ENCODE data around the gene DDA1. TPM values are rescaled to one million over a fixed set of nuclear protein-coding genes. Genes with fewer than 3 reads are reported as not detected.

DDA1 gene
- total and polyA plus RNA-seq, 2 of the 13 experiments (the other 11 are each of a cell fraction or from before 2014, with no cell fraction given), result 24.5 to 26.0 TPM

- TF ChIP-seq RCOR2 (CRISPR knock-in tag; IDR thresholded peaks at IDR 0.05), result no peak
- no peak for TF ChIP-seq THYN1 (CRISPR knock-in tag; IDR thresholded peaks at IDR 0.05; ENCODE audit: borderline replicate concordance, low read depth)
- TF ChIP-seq MIXL1 (CRISPR knock-in tag; IDR thresholded peaks at IDR 0.05), result no peak
- TF ChIP-seq ZNF704 (CRISPR knock-in tag; IDR thresholded peaks at IDR 0.05; ENCODE audit: borderline replicate concordance), result no peak
- TF ChIP-seq ISL2 (CRISPR knock-in tag; IDR thresholded peaks at IDR 0.05), result no peak
- TF ChIP-seq, protein P1, sequence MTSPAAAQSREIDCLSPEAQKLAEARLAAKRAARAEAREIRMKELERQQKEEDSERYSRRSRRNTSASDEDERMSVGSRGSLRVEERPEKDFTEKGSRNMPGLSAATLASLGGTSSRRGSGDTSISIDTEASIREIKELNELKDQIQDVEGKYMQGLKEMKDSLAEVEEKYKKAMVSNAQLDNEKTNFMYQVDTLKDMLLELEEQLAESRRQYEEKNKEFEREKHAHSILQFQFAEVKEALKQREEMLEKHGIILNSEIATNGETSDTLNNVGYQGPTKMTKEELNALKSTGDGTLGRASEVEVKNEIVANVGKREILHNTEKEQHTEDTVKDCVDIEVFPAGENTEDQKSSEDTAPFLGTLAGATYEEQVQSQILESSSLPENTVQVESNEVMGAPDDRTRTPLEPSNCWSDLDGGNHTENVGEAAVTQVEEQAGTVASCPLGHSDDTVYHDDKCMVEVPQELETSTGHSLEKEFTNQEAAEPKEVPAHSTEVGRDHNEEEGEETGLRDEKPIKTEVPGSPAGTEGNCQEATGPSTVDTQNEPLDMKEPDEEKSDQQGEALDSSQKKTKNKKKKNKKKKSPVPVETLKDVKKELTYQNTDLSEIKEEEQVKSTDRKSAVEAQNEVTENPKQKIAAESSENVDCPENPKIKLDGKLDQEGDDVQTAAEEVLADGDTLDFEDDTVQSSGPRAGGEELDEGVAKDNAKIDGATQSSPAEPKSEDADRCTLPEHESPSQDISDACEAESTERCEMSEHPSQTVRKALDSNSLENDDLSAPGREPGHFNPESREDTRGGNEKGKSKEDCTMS (CRISPR knock-in tag; conservative IDR thresholded peaks at IDR 0.05), result no peak
- no peak for TF ChIP-seq TOE1 (CRISPR knock-in tag; IDR thresholded peaks at IDR 0.05)
- no peak for TF ChIP-seq ZNF432 (CRISPR knock-in tag; IDR thresholded peaks at IDR 0.05; ENCODE audit: borderline replicate concordance)
- TF ChIP-seq ZNF44 (CRISPR knock-in tag; IDR thresholded peaks at IDR 0.05), result 0 out of 2 replicates have a peak, but pooled peaks have one; percentile 36
- no peak for TF ChIP-seq ZNF205 (CRISPR knock-in tag; IDR thresholded peaks at IDR 0.05)
- TF ChIP-seq ZNF678 (CRISPR knock-in tag; IDR thresholded peaks at IDR 0.05), result no peak
- TF ChIP-seq SRSF9 (IDR thresholded peaks at IDR 0.05; ENCODE audit: borderline replicate concordance, insufficient read depth, low read depth, low read length, poor library complexity, severe bottlenecking), result no peak
- no peak for TF ChIP-seq KLF13 (CRISPR knock-in tag; IDR thresholded peaks at IDR 0.05)
- peak; percentile 89; the same call in 1 of the 2 replicates for TF ChIP-seq RFXAP (CRISPR knock-in tag; IDR thresholded peaks at IDR 0.05; ENCODE audit: borderline replicate concordance)
- TF ChIP-seq, protein P2, sequence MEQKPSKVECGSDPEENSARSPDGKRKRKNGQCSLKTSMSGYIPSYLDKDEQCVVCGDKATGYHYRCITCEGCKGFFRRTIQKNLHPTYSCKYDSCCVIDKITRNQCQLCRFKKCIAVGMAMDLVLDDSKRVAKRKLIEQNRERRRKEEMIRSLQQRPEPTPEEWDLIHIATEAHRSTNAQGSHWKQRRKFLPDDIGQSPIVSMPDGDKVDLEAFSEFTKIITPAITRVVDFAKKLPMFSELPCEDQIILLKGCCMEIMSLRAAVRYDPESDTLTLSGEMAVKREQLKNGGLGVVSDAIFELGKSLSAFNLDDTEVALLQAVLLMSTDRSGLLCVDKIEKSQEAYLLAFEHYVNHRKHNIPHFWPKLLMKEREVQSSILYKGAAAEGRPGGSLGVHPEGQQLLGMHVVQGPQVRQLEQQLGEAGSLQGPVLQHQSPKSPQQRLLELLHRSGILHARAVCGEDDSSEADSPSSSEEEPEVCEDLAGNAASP (CRISPR knock-in tag; IDR thresholded peaks at IDR 0.05; ENCODE audit: borderline replicate concordance), result no peak
- no peak for TF ChIP-seq POLR2AphosphoS2 (IDR thresholded peaks at IDR 0.05; ENCODE audit: low read depth, low read length)
- TF ChIP-seq FOXP4 (CRISPR knock-in tag; IDR thresholded peaks at IDR 0.05), result 0 out of 2 replicates have a peak, but pooled peaks have one; percentile 10
- TF ChIP-seq ZMYM3 (CRISPR knock-in tag; IDR thresholded peaks at IDR 0.05), result peak; percentile 55
- TF ChIP-seq ZBTB7A (CRISPR knock-in tag; IDR thresholded peaks at IDR 0.05), result peak; percentile 80; the same call in 1 of the 2 replicates
- no peak for TF ChIP-seq HOXD1 (CRISPR knock-in tag; IDR thresholded peaks at IDR 0.05)
- TF ChIP-seq ZNF670 (CRISPR knock-in tag; IDR thresholded peaks at IDR 0.05; ENCODE audit: borderline replicate concordance), result no peak
- TF ChIP-seq ZNF775 (CRISPR knock-in tag; IDR thresholded peaks at IDR 0.05; ENCODE audit: borderline replicate concordance), result no peak
Observed at GRCh38 chr19:17309198-17309964, at the start of gene DDA1 (continued).
